Measurements from ENCODE around the gene SULF2.
"Not testable (repeated sequence)": the region's sequence is repeated elsewhere in the genome, so short reads cannot be mapped to it uniquely, and the experiment has no call there.

GRCh38 chr20:47804224-47804825 lies 19.0 kb upstream of the SULF2 start:
- not testable (repeated sequence) for TF ChIP-seq CTCF (conservative IDR thresholded peaks at IDR 0.05); ZFX (IDR thresholded peaks at IDR 0.05)
